HepG2 (cell line): ENCODE results near the gene HPCAL1. TPM values are rescaled to one million over a fixed set of nuclear protein-coding genes. Genes with fewer than 3 reads are reported as not detected.

ENCODE experiments used
- ATF3 ChIP-seq: sonication (generic); formaldehyde crosslinking; IDR thresholded peaks from 2 replicates; pipeline ENCODE4 v1.4.0; 2020; ENCODE audit warnings: missing genetic modification reagents
- DMAP1 ChIP-seq: IDR thresholded peaks from 2 replicates; pipeline ENCODE4 v1.6.1; 2016
- ISX ChIP-seq: sonication (generic); formaldehyde crosslinking; conservative IDR thresholded peaks from 2 replicates; pipeline ENCODE4 v1.5.0; 2020; ENCODE audit warnings: missing genetic modification reagents
- JUNB ChIP-seq: sonication (generic); formaldehyde crosslinking; IDR thresholded peaks from 2 replicates; pipeline ENCODE4 v1.8.0; 2022; ENCODE audit warnings: missing genetic modification reagents, mild to moderate bottlenecking, borderline replicate concordance
- KAT8 ChIP-seq: IDR thresholded peaks from 2 replicates; pipeline ENCODE4 v1.6.1; 2016; ENCODE audit warnings: missing genetic modification reagents, missing compliant biosample characterization
- LRRFIP1 ChIP-seq: sonication (generic); formaldehyde crosslinking; conservative IDR thresholded peaks from 2 replicates; pipeline ENCODE4 v1.4.0; 2020; ENCODE audit warnings: missing genetic modification reagents
- PAXIP1 ChIP-seq: sonication (generic); formaldehyde crosslinking; conservative IDR thresholded peaks from 2 replicates; pipeline ENCODE4 v1.4.0; 2020; ENCODE audit warnings: mild to moderate bottlenecking, missing genetic modification reagents, moderate library complexity
- PBX3 ChIP-seq: sonication (generic); formaldehyde crosslinking; IDR thresholded peaks from 2 replicates; pipeline ENCODE4 v1.8.1; 2023; ENCODE audit warnings: missing genetic modification reagents, inconsistent platforms, borderline replicate concordance
- RFXAP ChIP-seq: sonication (generic); formaldehyde crosslinking; IDR thresholded peaks from 2 replicates; pipeline ENCODE4 v1.4.0; 2020; ENCODE audit warnings: missing genetic modification reagents, borderline replicate concordance
- THAP11 ChIP-seq: IDR thresholded peaks from 2 replicates; pipeline ENCODE4 v1.6.1; 2016; ENCODE audit warnings: missing biosample characterization, missing genetic modification reagents
- TRIM24 ChIP-seq: sonication (generic); formaldehyde crosslinking; IDR thresholded peaks from 2 replicates; pipeline ENCODE4 v1.8.0; 2022; ENCODE audit warnings: mild to moderate bottlenecking, missing genetic modification reagents
- USF2 ChIP-seq, 2 experiments: sonication (generic) in 1 of 2; formaldehyde crosslinking in 1 of 2; IDR thresholded peaks; 2 replicates each; pipeline versions ENCODE4 v1.5.1 to v1.6.1; 2011 to 2020; ENCODE audit warnings: borderline replicate concordance in 1 of 2, low read depth in 1 of 2, low read length in 1 of 2, mild to moderate bottlenecking in 1 of 2, missing genetic modification reagents in 1 of 2, moderate library complexity in 1 of 2
- ZNF597 ChIP-seq: sonication (generic); formaldehyde crosslinking; IDR thresholded peaks from 2 replicates; pipeline ENCODE4 v1.5.0; 2020; ENCODE audit warnings: missing genetic modification reagents
- ZNF740 ChIP-seq: sonication (generic); formaldehyde crosslinking; IDR thresholded peaks from 2 replicates; pipeline ENCODE4 v1.4.0; 2020; ENCODE audit warnings: missing genetic modification reagents
- ZNF777 ChIP-seq: sonication (generic); formaldehyde crosslinking; IDR thresholded peaks from 2 replicates; pipeline ENCODE4 v1.4.0; 2020; ENCODE audit warnings: missing genetic modification reagents
- ZZZ3 ChIP-seq: sonication (generic); formaldehyde crosslinking; IDR thresholded peaks from 2 replicates; pipeline ENCODE4 v1.4.0; 2020; ENCODE audit warnings: missing genetic modification reagents, mild to moderate bottlenecking, borderline replicate concordance
- polyA plus RNA-seq, 8 experiments: library from polyadenylated mRNA; depleted of rRNA in 3 of 8; stranded (reverse) in 7 of 8; unstranded in 1 of 8; fragments of >200 nt; fragmentation: Illumina TruSeq in 4 of 8; extraction: Trizol in 4 of 8; gene quantifications; 2 replicates each; pipeline versions ENCODE4 v1.2.1 to v1.2.3, GENCODE V29; 2011 to 2016; ENCODE audit warnings: low read depth in 4 of 8, missing spikeins in 1 of 8, mixed read lengths in 1 of 8; ENCODE audit not compliant: insufficient read depth in 1 of 8
- total RNA-seq, 5 experiments: library from RNA; depleted of rRNA; stranded (reverse); fragments of >200 nt; fragmentation: Illumina TruSeq; extraction: Trizol; gene quantifications; 2 replicates each; pipeline ENCODE4 v1.2.3, GENCODE V29; 2016; ENCODE audit warnings: low read depth in 1 of 5

HPCAL1 gene
- total and polyA plus RNA-seq, 2 of the 13 experiments (the other 11 are each of a cell fraction or from before 2014, with no cell fraction given), result 29.5 to 29.9 TPM

- TF ChIP-seq USF2 (IDR thresholded peaks at IDR 0.05; ENCODE audit: low read depth, low read length), result no peak
- no peak for TF ChIP-seq USF2 (CRISPR knock-in tag; IDR thresholded peaks at IDR 0.05; ENCODE audit: borderline replicate concordance)
- TF ChIP-seq JUNB (CRISPR knock-in tag), result no peak
- TF ChIP-seq LRRFIP1 (CRISPR knock-in tag), result no peak
- no peak for TF ChIP-seq ZNF740 (CRISPR knock-in tag)
- no peak for TF ChIP-seq ISX (CRISPR knock-in tag)
- no peak for TF ChIP-seq ZZZ3 (CRISPR knock-in tag)
- peak; percentile 28; the same call in 1 of the 2 replicates for TF ChIP-seq ZNF777
- peak; percentile 82; the same call in 1 of the 2 replicates for TF ChIP-seq PAXIP1 (CRISPR knock-in tag)
- 0 out of 2 replicates have a peak, but pooled peaks have one; percentile 54 for TF ChIP-seq DMAP1 (CRISPR knock-in tag)
- TF ChIP-seq ZNF597 (CRISPR knock-in tag), result no peak
- peak; percentile 72; the same call in 1 of the 2 replicates for TF ChIP-seq KAT8 (CRISPR knock-in tag)
- peak; percentile 50; the same call in 1 of the 2 replicates for TF ChIP-seq THAP11 (CRISPR knock-in tag)
- TF ChIP-seq TRIM24 (CRISPR knock-in tag), result no peak
- TF ChIP-seq PBX3 (CRISPR knock-in tag), result no peak
- 0 out of 2 replicates have a peak, but pooled peaks have one; percentile 69 for TF ChIP-seq RFXAP (CRISPR knock-in tag)
- TF ChIP-seq ATF3 (CRISPR knock-in tag), result no peak
Measured at GRCh38 chr2:10325278-10326145, 22.8 kb downstream of the HPCAL1 start (continued).
